SH-SY5Y (cell line): ENCODE measurements around the gene SLC45A2.

Source experiments
- GATA2 ChIP-seq: IDR thresholded peaks from 2 replicates; pipeline ENCODE4 v1.6.1; 2011; ENCODE audit warnings: mild to moderate bottlenecking, low read depth, low read length
- GATA3 ChIP-seq: IDR thresholded peaks from 2 replicates; pipeline ENCODE4 v1.6.1; 2011; ENCODE audit warnings: low read depth, mild to moderate bottlenecking, low read length, moderate library complexity

The SLC45A2 gene

GRCh38 chr5:33984671-33985124 is at the start of gene SLC45A2:
Gene SLC45A2, minus strand, starts transcription at chr5:33984693. Its CDS starts 110 bp downstream, at chr5:33984583.
- TF ChIP-seq GATA2 (no peak), GATA3 (no peak)

- no peak for TF ChIP-seq GATA2
- TF ChIP-seq GATA3, result no peak
These were observed 47.5 kb upstream of the SLC45A2 start for GRCh38 chr5:34031966-34032365.

GRCh38 chr5:34031117-34031516 is 46.6 kb upstream of the SLC45A2 start:
- TF ChIP-seq GATA3 (no peak), GATA2 (no peak)

GRCh38 chr5:34030048-34030447 is 45.6 kb upstream of the SLC45A2 start:
- TF ChIP-seq GATA3 (no peak), GATA2 (no peak)

- TF ChIP-seq GATA3, result no peak
These were observed 43.9 kb upstream of the SLC45A2 start for GRCh38 chr5:34028349-34028748.

- no peak for TF ChIP-seq GATA2
- TF ChIP-seq GATA3, result no peak
These were observed 41.7 kb upstream of the SLC45A2 start for GRCh38 chr5:34026089-34026761.

- no peak for TF ChIP-seq GATA2
- TF ChIP-seq GATA3, result no peak
These were observed 37.7 kb upstream of the SLC45A2 start for GRCh38 chr5:34022121-34022705.

- TF ChIP-seq GATA3, result no peak
- TF ChIP-seq GATA2, result no peak
These were observed 36.8 kb upstream of the SLC45A2 start for GRCh38 chr5:34021334-34021733.

- no peak for TF ChIP-seq GATA3
- TF ChIP-seq GATA2, result no peak
These were observed 36.2 kb upstream of the SLC45A2 start for GRCh38 chr5:34020726-34021125.

- TF ChIP-seq GATA3, result no peak
- TF ChIP-seq GATA2, result no peak
These were observed 32.8 kb upstream of the SLC45A2 start for GRCh38 chr5:34017254-34017653.

- TF ChIP-seq GATA3 (no peak), GATA2 (no peak)
These were observed 32.3 kb upstream of the SLC45A2 start for GRCh38 chr5:34016750-34017149.

- TF ChIP-seq GATA3 (no peak), GATA2 (no peak)
These were observed 31.7 kb upstream of the SLC45A2 start for GRCh38 chr5:34016222-34016621.

GRCh38 chr5:34015120-34015822 is 30.8 kb upstream of the SLC45A2 start:
- no peak for TF ChIP-seq GATA3
- no peak for TF ChIP-seq GATA2

- no peak for TF ChIP-seq GATA2
- no peak for TF ChIP-seq GATA3
These were observed 30.1 kb upstream of the SLC45A2 start for GRCh38 chr5:34014626-34015025.

GRCh38 chr5:34013547-34013946 is 29.1 kb upstream of the SLC45A2 start:
- TF ChIP-seq GATA3, result no peak
- no peak for TF ChIP-seq GATA2
